DMS153 treated with DMSO at 0.1 percent for 48 hours (cell line): ENCODE measurements around the gene MYH6.

Experiments
- DNase-seq: peaks from one replicate; lab custom pipeline; 2025; ENCODE audit not compliant: unreplicated experiment; lab: John Stamatoyannopoulos, UW

Gene MYH6

DNA sequence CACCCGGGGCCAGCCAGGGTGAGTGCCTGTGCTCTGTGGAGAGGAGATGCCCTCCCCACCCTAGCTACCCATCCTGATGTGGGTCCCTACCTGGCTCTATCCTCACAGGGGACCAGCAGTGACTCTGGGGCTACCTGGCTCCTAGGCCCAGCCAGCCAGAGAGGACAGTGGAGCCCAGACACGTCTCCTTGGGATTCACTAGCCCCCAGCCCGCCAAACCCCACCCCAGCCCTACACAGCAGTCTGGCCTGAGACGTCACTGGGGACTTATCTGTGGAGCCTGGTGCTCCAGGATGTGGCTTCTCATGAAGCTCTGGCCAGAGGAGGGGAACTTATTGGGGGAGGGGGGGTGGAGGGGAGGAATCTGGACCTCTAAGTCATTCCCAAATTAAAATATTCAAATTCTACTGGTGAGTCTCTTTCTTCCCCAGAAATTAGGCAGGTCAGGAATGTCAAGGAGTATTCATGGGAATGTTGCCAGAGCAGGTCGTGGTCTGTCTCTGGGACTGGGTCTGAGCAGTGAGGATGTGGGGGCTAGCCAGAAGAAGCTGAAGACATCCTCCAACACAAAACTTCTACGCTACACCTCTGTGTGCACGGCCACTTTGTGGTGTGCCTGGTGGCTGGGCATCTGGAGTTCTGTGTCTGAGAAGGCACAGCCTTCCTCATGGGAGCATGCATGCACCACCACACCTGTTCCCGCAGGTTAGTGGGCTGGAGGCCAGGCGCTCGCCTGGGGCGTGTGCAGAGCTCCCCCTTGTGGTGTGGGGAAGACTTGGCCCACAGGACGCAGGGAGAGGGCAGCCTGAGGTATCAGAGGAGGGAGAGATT lies 28.5 kb downstream of the MYH6 start:
- DNase-seq: peak; percentile 66

- DNase-seq: no peak
Observed at GRCh38 chr14:23378612-23379220, 29.4 kb downstream of the MYH6 start.

GRCh38 chr14:23377573-23378563 lies 30.2 kb downstream of the MYH6 start:
- no peak for DNase-seq

GRCh38 chr14:23377198-23377550 lies 30.9 kb downstream of the MYH6 start:
- no peak for DNase-seq

DNA sequence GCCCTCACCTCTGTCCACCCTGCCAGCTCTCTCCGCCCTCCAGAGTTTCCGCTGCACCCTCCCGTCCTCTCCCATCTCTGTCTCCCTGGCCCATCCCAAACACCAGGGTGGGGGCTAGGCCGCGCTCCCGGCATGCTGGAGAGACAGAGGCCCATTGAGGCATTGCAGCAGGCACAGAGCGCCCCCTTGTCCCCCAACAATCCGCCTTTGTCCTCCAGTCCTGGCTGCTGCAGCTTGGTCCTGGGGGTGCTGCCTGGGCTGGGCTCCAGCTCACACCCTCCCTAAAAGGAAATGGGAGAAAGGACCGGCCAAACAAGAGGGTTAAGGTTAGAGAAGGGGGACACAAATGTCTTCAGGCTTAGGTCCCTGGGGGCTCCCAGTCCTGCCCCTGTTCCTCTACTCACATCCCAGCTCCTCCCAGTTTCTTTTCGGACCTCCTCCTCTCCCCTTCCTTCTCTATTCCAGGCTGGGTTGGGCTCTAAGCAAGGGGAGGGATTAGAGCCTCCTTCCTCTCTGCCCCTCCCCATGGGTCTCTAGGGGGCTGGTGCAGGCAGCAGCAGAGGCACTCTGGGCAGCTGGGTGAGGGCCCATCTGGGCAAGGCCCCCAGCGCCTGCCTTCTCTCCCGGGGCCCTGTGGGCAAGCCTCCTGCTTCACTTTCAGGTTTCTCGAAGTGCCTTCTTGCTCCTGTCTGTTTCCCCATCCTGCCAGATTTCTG lies 31.4 kb downstream of the MYH6 start, which contains the start of gene CMTM5:
TSS of gene CMTM5 (plus strand) at position 565 of the 716 bp plus-strand sequence. CDS start 206 bp downstream, outside the sequence.
- no peak for DNase-seq

DNA sequence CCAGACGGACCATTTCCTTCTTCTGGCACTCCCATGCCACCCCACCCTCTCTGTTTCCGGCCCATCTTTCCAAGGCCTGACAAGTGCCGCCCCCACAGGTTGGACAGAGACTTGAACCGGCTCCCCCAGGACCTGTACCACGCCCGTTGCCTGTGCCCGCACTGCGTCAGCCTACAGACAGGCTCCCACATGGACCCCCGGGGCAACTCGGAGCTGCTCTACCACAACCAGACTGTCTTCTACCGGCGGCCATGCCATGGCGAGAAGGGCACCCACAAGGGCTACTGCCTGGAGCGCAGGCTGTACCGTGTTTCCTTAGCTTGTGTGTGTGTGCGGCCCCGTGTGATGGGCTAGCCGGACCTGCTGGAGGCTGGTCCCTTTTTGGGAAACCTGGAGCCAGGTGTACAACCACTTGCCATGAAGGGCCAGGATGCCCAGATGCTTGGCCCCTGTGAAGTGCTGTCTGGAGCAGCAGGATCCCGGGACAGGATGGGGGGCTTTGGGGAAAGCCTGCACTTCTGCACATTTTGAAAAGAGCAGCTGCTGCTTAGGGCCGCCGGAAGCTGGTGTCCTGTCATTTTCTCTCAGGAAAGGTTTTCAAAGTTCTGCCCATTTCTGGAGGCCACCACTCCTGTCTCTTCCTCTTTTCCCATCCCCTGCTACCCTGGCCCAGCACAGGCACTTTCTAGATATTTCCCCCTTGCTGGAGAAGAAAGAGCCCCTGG lies 32.4 kb downstream of the MYH6 start:
- DNase-seq: no peak

DNA sequence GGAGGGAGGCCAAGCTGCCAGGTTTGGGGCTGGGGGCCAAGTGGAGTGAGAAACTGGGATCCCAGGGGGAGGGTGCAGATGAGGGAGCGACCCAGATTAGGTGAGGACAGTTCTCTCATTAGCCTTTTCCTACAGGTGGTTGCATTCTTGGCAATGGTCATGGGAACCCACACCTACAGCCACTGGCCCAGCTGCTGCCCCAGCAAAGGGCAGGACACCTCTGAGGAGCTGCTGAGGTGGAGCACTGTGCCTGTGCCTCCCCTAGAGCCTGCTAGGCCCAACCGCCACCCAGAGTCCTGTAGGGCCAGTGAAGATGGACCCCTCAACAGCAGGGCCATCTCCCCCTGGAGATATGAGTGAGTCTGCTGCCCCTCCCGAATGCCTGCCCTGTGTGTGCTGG lies 35.0 kb downstream of the MYH6 start:
- DNase-seq: no peak

GRCh38 chr14:23372509-23372908 lies 35.6 kb downstream of the MYH6 start, which contains the start of gene IL25:
TSS of gene IL25 (plus strand) at chr14:23372809.
- no peak for DNase-seq

- DNase-seq: no peak
Observed at GRCh38 chr14:23371865-23372264, 36.2 kb downstream of the MYH6 start.

DNA sequence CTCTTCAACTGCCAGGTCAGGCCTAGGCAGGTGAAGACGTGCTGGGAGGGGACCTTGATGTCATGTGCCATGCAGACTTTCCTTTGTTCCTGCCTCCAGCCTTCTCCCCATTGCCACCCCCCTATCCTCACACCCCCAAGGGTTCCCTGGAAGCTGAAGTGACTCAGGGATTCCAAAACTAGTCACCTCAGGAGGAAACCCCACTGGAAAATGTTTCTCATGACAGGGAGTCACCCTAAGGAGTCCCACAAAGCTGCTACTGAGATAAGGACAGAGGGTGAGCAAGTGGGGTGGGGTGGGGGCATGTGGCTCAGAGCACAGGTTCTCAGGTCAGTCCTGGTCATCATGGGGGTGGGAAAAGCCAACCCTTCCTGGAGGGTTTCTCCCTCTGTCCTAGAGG lies 37.9 kb downstream of the MYH6 start:
- DNase-seq: no peak

GRCh38 chr14:23366426-23366921 lies 41.6 kb downstream of the MYH6 start:
- DNase-seq: peak; percentile 59

DNA sequence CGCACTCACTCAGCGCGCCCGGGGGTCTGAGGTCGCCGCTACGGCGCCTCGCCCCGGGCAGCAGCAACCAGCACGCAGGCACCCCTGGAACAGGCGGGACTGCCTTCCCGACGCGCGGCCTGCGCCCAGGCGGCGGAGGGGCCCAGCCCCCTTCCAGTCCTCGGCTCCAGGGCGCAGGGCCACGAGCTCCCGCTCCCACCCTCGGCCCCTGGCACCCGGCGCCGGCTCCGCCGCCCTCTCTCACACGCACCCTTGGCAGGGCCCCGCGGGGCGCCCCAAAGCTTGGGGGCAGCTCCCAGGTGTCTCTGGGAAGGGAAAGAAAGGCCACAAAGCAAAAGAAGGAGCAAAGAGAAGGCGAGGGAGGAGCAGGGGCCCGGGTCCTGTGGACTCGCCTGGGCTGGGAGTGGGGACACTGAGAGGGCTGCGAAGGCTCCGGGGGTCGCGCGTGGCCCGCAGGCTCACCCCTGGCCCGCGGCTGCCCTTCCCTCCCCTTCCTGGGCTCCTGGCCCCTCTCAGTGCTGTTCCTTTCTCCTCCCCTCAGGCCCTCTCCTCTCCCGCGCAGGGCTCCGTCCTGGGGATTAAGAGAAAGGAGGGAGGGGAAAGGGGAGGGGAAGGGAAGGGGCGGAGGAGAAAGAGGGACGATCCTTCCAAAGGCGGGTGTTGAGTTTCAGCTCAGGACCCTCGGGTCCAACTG lies 42.2 kb downstream of the MYH6 start:
- peak; percentile 59 for DNase-seq

GRCh38 chr14:23365036-23365731 lies 42.9 kb downstream of the MYH6 start, which contains the start of gene EFS:
TSS of gene EFS (minus strand) at chr14:23365172. CDS start at chr14:23365025, 147 bp downstream.
- no peak for DNase-seq

DNA sequence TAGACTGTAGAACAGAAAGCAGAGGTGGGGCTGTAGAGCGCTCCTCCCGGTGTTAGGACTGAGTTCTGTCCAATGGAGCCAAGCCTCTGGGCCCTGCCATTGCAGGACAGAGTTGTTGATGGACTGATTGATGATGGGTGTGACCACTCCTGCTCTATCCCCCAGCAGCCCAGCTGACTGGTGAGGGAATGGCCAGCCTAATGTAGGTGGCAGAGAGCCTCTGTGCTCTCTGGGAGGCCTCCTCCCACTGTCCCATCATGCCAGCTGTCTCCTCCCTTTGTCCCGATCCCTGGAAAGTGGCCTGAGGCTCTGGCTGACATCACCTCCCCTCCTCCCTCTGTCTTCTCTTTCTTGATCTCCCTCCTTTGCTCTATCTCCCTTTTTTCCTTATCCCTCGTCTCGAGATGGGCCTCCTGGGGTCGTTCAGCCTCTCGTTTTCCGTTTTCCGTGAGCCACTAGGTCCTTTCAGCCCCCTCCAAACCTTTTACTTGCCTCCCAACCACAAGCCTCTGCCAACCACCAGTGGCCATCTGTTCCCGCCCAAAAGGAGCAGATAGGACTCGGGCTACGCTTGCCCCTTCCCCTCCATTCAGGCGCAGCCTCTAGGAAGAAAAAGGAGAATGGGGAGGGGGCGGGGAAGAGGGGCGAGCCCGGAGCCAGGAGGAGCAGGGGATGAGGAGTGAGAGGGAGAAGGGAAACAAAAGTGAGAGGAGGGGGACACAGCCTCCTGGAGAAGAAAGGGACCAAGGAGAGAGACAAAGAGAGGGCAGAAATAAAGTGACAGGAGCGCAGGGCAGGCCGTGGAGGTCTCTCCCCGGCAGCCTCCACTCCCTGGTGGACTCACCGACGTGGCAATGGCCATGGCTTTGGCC lies 43.7 kb downstream of the MYH6 start:
- peak; percentile 14 for DNase-seq

GRCh38 chr14:23362200-23362599 lies 45.9 kb downstream of the MYH6 start:
- no peak for DNase-seq

GRCh38 chr14:23361763-23362162 lies 46.3 kb downstream of the MYH6 start:
- DNase-seq: no peak

- DNase-seq: no peak
Observed at GRCh38 chr14:23361320-23361719, 46.8 kb downstream of the MYH6 start.

DNA sequence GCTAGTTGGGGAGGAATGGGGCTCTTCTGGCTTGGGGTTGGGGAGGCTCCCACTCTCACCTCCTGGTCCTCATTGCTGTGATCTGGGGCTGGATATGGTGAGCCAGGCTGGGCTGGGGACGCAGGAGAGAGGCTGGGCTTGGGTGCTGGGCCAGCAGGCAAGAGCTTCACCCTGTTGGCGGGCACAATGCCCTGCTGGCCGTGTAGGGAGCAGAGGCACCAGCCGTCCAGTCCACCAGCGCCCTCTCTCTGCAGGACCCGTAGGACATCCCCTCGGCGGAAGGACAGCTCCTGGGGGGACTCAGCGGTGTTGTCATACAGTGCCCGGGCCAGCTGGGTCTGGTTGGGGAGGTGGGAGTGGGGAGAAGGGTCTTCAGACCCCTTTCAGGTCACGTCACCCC lies 47.6 kb downstream of the MYH6 start:
- no peak for DNase-seq
